NCI-H2196 (cell line): ENCODE results near the gene VAMP5.
"Not testable (repeated sequence)": the region's sequence is repeated elsewhere in the genome, so short reads cannot be mapped to it uniquely, and the experiment has no call there.

Source experiments
- DNase-seq: peaks from one replicate; lab custom pipeline; 2025; ENCODE audit not compliant: unreplicated experiment; lab: John Stamatoyannopoulos, UW

VAMP5 gene

DNA sequence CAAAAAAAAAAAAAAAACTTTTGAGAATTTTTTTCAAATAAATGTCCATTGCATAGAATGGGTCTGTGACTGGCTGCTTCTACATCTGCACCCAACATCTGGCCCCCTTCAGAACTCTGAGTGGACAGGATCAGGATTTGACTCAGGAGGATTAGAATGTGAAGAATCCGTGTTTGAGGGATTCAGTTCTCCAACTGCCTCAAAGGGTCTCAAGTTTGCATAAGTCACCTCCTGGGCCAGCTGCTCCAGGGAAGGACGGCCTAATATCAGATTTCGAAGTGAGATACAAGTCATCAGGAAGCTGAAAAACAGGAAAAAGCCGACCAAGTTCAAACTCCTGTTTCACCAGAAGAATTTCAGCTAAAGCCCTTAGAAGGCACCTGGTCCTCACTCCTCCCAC, 34.4 kb upstream of the VAMP5 start:
- DNase-seq, result no peak

DNA sequence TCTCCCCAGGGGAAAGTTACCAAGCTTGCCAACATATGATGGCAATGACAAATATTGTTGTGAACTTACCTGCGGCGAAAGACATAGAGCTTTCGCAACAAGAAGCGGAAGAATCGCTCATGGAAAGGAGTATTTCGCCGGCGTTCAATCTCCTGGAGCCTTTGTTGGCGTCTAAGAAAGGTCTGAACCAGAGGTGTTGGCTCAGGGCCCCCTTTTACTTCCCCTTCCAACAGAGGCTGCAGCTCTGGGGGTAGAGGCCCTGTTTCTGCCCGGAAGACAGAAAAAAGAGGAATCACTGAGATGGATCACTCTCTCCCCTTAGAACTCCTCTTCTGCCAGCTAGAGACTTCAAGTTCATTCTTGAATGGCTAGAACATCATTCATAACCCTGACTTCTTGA, 33.7 kb upstream of the VAMP5 start:
- no peak for DNase-seq

DNA sequence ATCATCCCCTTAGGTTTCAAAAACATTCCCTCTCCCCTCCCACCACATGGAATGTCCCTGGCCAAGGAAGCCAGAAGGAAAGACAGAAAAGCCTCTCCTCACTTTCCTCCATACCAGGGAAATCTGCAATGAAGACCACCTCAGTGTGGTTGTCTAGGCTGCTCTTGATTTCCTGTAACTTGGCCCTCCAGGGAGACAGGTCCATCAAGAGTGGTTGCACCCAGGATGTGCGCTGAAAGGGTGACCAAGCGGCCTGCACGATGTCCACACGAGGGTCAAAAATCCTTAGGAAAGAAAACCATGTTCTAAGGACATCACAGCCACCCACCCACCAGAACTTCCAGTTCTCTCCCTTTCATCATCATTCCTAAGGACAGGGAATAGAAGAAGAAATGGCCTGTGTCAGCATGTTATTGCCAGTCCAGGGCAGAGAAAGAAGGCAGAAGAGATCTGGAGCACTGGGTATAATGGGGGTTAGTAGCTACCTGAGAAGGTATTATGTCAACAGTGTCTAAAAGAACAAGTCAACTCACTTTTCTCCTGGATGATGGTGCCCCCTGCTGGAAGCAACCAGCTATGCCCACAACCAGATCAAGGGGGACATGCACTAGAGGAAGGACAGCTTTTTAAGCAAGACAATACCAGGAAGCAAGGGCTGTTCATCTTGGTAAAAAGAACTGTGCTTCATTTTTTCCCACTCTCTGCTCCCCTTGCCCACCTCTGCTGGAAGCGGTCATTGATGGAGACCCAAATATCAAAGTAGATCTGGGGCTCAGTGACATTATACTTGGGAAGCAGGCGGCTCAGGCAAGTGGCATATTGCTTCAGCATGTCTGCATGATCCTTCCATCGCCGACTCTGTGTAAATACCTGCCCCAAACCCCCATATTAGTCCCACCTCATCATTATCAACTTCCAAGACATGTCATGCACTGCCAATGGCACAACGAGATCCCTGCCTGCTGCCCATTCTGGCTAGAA, 32.2 kb upstream of the VAMP5 start:
- peak; percentile 58 for DNase-seq

DNA sequence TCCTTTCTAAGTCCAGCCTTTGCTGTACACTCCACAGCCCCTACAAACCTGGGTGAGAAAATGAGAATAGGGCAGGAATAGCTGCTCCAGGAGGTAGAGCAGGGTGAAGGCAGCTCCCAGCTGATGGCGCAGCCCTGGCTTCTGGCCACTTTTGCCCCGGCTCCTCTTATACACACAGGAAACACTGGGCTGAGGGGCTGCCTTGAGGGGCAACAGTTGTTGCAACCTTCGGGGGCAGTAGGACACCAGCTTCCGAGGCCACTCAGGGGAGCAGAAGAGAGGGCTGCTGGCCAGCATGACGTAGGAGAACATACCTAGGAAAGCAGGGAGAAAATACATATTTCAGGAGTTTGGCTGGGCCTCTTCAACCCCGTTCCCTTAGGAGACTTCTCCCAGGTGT, 31.0 kb upstream of the VAMP5 start:
- no peak for DNase-seq

DNA sequence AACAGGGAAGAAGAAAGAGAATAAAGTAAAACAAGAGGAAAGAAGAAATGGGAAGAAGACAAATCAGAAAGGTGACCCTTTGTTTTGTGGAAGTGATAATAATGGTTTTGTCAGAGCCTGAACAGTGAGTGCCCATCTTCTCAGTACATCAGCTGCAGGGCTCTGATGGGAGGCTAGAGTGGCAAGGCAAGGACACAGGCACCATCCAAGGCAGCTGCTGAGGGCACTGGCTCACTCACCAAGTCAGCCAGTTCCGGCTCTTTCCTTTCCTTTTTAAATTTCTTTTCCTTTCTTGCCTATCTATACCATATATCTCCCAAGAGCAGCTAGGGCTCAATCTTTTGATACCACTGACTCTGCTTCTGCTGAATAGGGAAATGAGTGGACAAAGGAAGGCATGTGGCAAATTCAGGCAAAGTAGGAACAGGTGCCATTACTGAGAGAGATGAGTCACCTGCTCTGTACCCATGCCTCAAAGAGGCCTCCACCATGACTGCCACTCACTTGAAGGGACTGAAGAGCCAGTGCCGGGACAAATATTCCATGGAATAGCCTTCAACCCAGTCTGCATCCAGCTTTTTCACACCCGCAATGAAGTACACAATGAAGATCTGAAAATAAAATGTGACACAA, 29.1 kb upstream of the VAMP5 start:
- DNase-seq, result no peak

DNA sequence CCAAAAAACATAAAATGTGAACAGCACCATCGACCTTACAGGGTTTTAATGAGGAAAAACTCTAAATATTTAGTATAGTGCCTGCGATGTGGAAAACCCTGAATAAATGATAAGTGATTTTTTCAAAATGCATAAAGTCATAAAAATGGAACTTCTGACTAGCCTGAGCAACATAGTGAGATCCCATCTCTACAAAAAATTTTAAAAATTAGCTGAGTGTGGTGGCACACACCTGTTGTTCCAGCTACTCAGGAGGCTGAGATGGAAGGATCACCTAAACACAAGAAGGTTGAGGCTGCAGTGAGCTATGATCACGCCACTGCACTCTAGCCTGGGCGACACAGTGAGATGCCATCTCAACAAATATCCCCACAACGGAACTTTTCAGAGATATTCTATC, 27.1 kb upstream of the VAMP5 start:
- DNase-seq, result no peak

DNA sequence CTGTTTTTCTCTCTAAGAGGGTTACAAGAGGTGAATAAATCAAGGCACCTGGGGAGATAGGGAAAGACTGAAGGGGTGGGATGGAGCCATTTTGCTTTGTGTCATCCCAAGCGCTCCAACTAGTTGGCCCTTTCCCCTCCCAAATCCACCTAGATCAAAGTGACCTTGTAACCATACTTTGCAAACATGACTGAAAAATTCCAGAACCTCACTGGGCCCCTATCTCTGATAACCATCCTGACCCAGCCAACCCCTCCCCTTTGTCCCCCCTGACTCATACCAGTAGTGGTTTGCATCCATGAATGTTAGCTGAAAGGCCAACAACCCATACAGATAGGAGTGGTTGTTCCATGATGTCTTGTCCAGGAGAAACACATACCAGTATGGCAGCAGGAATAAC, 26.1 kb upstream of the VAMP5 start:
- no peak for DNase-seq

DNA sequence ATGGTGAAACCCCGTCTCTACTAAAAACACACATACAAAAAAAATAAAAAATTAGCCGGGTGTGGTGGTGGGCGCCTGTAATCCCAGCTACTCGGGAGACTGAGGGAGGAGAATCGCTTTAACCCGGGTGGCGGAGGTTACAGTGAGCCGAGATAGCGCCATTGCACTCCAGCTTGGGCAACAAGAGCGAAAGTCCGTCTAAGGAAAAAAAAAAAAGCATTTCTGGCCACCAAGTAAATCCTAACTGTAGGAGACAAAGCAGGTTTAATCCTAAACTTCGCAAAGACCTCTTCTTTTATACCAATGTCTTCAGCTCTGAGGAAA, 23.9 kb upstream of the VAMP5 start:
- not testable (repeated sequence) for DNase-seq

DNA sequence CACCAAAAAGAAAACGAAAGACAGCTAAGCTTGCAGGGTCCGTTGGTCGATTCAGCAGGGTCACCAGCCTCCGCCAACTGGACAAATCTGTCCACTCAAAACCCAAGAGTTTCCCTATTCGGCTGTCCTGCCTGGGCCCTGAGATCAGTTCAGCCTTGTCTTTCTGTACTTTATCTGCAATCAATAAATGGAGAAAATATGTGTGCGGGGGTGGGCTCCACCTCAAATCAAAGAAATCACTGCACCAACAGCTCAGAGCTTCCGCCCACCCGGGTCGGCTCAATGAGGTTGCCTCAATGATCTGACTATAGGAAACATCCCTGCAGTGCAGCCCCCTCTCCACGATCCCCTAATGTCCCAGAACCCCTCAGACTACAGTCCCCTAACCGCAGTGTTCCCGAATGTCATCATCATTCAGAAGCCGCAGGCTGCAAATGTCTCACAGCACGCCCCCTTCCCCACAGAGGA, 23.4 kb upstream of the VAMP5 start:
- no peak for DNase-seq

DNA sequence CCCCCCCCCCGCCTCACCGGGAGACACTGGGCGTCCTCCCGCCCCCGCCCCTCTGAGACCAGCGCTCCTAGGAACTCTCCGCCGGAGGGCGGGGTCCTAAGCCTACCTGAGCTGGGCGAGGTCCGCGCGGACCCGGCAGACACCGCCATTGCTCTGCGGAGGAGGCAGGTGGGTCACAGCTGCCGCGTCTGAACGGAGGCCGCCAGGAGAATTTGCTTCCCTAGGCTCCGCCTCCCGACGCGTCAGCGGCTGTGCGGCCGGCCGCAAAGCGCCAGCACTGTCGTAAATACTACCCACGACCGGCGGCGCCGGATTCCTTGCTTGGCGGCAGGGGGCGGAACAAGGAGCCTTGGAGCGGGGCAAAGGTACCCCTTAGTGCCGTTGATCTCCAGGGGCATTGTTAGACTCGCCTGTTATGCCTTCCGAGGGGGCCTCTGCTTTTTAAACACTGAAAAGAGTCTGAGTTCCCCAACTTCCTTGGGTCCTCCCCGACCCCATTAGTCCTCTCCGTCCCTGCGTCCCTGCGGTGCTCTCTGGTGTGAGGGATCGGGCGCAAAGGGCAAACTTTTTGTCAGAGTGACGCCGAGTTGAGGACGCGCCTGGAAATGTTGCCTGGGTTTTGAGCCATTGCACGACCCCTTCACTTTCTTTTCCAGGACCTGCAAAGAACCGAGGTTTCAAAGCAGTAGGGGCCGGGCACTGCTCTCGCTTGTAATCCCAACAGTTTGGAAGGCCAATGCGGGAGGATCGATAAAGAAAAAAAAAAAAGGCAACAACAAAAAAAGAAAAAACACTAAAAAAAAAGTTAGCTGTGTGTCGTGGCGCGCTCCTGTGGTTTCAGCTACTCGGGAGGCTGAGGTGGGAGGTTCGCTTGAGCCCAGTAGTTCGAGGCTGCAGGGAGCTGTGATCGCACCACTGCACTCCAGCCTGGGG, 22.7 kb upstream of the VAMP5 start, which contains the start of gene GGCX:
Gene GGCX (minus strand): TSS at position 214 of the 933 bp plus-strand sequence. CDS start 65 bp downstream, at position 149.
- DNase-seq, result peak; percentile 82

DNA sequence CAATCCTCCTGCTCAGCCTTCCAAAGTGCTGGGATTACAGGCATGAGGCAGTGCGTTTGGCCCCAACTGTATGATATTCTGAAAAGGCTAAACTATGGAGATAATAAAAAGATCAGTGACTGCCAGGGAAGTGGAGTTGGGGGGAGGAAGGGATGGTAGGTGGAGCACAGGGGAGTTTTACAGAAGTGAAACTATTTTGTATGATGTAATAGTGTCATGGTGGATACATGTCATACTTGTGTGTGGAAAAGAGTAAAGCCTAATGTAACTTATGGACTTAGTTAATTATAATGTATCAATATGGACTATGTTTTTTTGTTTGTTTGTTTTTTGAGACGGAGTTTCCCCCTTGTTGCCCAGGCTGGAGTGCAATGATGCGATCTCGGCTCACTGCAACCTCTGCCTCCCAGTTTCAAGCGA, 20.1 kb upstream of the VAMP5 start:
- DNase-seq, result no peak

DNA sequence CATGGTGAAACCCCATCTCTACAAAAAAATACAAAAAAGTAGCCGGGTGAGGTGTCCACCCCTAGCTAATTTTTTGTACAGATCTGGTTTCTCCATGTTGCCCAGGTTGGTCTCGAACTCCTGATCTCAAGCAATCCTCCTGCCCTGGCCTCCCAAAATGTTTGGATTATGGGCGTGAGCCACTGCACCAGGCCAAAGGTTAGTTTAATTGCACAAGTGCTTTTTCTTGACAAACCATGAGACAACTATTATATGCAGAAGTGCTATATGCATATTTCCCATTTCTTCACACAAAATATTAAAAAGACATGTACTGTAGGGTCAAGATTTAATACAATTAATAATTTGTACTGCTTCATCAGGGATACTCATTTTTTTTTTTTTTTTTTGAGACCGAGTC, 18.0 kb upstream of the VAMP5 start:
- no peak for DNase-seq

DNA sequence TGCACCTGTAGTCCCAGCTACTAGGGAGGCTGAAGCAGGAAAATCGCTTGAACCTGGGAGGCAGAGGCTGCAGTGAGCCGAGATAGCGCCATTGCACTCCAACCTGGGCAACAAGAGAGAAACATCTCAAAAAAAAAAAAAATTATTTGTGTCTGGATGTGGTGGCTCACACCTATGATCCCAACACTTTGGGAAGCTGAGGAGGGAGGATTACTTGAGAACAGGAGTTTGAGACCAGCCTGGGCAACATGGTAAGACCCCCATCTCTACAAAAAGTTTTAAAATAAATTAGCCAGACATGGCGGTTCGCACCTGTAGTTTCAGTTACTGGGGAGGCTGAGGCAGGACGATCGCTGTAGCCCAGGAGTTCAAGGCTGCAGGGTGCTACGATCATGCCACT, 8.5 kb upstream of the VAMP5 start:
- no peak for DNase-seq

DNA sequence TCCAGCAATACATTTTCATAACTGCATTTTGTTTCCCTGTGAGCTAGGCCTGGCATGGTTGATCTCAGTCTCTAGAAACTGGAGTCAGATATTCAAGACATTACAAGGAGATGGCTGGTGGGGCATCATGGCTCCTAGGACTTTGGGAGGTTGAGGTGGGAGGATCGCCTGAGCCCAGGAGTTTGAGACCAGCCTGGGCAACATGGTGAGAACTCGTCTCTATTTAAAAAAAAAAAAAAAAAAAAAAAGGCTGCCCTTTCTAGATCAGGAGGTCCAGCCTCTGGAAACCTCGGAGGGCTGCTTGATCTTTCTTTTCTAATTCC, 7.2 kb upstream of the VAMP5 start:
- DNase-seq, result no peak

DNA sequence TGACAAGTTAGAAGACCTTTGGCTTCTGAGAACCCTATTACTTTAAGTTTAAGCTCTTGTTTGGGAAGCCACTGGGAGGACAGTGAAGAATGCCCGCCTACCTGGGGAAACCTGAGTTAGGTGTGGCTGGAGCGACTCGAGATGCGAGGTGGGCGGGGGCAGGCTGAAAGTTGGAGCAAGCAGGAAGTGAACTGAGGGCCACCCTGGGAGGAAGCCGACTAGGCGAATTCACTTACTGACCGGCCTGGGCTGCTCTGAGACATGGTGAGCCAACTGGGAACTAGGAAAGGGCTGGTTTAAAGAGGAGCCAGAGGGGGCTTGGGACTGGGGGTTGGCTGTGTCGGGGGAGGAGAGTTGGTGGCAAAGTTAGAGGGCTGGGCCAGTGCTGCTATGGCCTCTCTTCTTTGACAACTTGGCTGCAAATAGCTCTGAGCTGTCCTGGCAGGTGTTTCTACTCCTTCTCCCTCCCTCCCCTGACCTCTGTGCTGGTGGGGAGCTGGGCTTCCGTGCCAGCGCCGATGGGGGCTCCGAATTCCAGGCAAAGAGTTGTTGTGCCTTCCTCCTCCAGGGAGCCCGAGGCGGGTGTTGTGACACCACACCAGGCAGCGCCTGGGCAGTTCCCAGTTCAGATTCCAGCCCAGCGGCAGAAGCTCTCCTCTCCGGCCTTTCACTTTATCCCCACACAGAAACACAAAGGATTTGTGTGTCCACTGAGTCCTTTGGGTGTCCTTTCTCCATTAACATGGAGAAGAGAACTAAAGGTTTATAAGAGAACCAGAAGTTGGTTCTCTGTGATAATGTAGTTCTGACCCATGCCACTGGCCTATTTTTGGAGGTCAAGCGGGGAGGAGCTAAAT, 6.6 kb upstream of the VAMP5 start, which contains the start of gene VAMP8:
Gene VAMP8 (plus strand): TSS at position 201 of the 857 bp plus-strand sequence. CDS start 61 bp downstream, at position 262.
- DNase-seq, result no peak

DNA sequence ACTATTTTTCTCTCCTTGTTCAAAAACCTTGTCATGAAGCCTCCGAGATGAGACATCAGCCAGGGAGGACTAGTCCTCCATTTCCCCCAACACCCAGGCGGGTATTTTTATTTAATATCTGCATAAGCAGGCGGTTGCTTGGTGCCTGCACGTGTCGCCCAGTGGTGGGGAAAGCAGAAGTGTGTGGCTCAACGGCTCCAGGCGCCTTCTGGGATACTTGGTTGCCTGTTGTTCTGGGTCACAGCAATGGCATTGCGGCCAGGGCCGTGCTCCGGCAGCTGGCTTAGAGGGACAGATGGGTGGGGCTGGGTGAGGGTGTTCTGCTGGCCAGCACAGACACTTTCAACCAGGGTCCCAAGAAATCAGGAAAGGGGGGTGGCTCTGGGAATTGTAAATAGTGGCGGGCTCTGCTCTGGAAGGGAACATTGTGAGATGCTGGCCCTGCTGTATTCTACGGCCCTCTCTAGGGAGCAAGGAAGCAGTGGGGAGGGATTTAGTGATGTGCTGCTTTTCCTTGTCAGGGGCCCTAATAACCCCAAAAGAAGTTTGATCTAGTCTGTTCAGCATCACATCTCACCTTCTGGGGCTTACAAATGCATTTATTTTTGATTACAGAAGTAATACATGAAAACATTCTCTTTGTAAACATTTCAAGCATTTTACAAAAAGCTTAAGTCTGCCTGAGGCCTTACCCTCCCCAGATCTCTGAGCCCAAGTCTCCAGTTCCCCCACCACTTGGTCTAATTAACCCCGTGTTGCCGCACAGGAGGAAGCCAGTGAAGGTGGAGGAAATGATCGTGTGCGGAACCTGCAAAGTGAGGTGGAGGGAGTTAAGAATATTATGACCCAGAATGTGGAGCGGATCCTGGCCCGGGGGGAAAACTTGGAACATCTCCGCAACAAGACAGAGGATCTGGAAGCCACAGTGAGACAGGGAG, 5.7 kb upstream of the VAMP5 start:
- DNase-seq, result no peak

DNA sequence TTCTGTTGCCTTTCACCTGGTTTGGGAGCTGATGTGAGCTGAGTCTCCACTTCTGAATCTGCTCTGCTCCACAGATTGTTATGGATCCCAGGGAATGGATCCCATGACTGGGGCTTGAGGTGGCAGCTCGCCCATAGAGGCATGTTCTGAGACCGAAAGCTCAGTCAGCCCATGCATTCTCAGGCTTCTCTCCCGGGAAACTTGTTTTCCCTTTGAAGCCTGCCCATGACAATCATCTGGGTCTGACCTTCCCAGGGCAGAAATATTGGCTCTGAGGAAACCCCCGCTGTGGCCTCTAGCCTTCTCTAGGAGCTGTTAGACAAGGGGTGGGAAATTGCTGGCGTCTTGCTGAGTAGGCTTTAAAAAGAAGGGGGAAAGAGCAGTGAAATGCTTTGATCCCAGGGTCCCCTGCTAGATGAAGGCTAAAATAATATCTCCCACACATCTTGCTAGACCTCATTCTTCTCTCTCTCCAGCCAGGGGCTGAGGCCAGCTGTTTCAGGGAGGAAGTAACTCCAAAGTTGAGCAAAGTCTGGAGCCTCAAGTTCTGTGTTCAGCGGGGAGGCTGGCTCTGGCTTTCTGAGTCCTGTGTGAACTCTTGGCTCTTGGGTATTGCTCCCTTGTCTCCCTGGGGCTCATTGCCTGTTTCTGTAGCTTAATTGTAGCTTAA, 4.8 kb upstream of the VAMP5 start:
- no peak for DNase-seq

DNA sequence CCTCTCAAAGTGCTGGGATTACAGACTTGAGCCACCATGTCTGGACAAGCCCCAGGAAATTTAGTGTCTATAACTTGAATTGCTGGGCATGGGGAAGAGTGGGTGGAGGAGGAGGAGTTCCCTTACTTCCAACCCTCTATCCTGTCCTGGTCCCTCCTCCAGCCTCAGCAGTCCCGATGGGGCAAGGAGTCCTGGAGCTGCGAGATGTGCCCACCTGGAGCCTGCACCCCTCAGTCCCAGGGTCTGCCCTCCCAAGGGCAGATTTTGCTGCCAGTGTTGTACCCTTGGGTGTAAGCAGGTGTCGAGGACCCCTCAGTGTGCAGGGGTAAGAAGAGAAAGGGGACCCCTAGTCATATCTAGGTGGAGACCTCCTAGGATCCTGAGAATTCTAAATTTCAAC, 4.0 kb upstream of the VAMP5 start:
- DNase-seq, result no peak

DNA sequence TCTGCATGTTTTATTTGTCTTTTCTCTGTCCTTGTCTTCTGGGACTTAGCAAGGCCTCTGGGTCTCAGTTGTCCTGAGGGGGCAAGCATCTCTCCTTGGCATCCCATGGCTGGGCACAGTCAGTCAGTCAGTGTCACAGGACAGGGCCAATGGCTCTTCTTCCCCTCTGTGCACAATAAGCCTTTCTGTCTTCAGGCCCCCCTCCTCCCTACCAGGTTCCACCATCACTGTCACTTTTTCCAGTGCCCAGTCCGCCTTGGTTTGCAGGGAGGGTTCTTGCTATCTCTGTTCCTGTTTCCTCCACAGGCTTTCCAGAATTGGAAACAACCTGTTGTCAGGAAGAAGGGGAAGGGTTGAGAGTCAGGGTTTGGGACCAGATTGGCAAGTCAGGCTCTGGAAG, 1.7 kb upstream of the VAMP5 start:
- DNase-seq, result no peak
